Lower leg skin (tissue), 3 donors: ENCODE measurements around the gene AFF2.

Experiments used
- POLR2A ChIP-seq, 2 donors: fragments of 450-650 bp; IDR thresholded peaks; one replicate each; pipeline ENCODE4 v1.6.1; 2016 to 2017; ENCODE audit warnings: antibody characterized with exemption in 2 of 2, mild to moderate bottlenecking in 1 of 2, moderate library complexity in 1 of 2
- TF ChIP-seq, protein P1 (sequence below), 3 donors: fragments of 450-650 bp; IDR thresholded peaks; one replicate each; pipeline ENCODE4 v1.5.1; 2016; ENCODE audit warnings: antibody characterized with exemption in 3 of 3, mild to moderate bottlenecking in 3 of 3, moderate library complexity in 2 of 3

DNA sequence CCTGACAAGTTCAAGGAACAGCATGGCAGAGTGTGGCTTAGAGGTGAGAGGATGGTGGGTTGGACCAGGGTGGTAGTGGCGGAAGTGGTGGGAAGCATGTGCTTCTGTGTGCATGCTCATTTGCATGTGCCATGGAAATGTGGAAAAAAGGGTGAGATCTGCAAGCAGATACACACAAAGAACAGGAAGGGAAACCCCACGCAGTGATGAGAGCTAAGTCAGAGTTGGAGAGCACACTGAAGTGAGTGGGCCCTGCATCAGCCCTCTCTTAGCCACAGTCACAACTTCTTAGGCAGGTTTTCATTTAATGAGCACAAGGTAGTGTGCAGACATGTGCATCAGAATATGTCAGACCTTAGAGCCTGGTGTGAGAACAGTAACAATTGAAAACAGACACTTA, 483.8 kb downstream of the AFF2 start:
- TF ChIP-seq, protein P1, sequence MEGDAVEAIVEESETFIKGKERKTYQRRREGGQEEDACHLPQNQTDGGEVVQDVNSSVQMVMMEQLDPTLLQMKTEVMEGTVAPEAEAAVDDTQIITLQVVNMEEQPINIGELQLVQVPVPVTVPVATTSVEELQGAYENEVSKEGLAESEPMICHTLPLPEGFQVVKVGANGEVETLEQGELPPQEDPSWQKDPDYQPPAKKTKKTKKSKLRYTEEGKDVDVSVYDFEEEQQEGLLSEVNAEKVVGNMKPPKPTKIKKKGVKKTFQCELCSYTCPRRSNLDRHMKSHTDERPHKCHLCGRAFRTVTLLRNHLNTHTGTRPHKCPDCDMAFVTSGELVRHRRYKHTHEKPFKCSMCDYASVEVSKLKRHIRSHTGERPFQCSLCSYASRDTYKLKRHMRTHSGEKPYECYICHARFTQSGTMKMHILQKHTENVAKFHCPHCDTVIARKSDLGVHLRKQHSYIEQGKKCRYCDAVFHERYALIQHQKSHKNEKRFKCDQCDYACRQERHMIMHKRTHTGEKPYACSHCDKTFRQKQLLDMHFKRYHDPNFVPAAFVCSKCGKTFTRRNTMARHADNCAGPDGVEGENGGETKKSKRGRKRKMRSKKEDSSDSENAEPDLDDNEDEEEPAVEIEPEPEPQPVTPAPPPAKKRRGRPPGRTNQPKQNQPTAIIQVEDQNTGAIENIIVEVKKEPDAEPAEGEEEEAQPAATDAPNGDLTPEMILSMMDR (IDR thresholded peaks at IDR 0.05): no peak
- no peak for TF ChIP-seq POLR2A (IDR thresholded peaks at IDR 0.05)
